ENCODE data around the gene ZNF35. TPM values are rescaled to one million over a fixed set of nuclear protein-coding genes. Genes with fewer than 3 reads are reported as not detected.
"Not testable (repeated sequence)": the region's sequence is repeated elsewhere in the genome, so short reads cannot be mapped to it uniquely, and the experiment has no call there.

The ZNF35 gene
- total RNA-seq, 1 experiment from 2014 or later: 18.7 TPM

DNA sequence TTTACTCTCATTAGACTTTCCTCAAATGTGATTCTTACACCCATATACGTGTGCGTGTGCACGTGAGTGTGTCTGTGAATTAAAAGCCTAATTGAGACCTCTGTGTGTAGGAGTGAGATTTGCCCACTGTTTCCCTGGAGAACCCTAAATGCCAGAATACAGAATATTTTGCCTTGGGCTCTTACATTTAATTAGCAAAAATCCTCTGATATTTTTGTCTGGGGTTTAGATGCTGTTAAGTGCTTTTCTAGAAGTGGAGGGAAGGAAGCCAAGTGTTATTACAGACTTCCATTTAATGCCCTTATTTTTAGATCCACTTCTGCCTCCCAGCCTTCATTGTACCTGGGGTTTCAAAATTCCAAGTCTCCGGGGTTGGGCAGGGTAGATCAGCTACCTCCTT, 17.8 kb downstream of the ZNF35 start:
- no peak for DNase-seq
- Histone ChIP-seq H3K4me3 (no peak overlapping the region), H3K4me1 (no peaks in the 10 kb centered on the region), H3K9me3 (replicated peaks) (no peaks in the 10 kb centered on the region; the same call in 1 of the 2 replicates), H3K36me3 (peaks cover 20% of the 10 kb centered on the region), H3K27ac (no peak overlapping the region), H3K27me3 (no peaks in the 10 kb centered on the region)

DNA sequence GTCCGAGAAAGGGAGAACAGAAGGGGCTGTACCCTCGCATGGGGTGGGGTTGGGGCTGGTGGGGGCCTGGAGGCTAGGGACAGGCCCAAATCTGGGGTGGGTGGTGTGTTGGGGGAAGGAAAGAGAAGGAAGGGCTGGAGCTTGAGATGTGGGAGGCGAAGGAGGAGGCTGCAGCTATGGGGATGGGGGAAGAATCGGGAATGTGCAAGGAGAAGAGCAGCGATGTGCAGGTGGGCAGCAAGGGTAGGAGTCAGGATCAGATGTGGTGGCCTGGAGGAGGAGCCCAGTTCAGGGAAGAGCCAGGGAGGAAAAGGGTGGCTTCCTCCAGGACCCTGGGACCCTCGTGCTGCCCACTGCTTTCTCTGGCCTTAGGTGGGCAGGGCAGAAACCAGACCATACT, 21.2 kb downstream of the ZNF35 start:
- no peak for DNase-seq
- Histone ChIP-seq H3K36me3 (peaks cover 2% of the 10 kb centered on the region; the same call in 1 of the 2 replicates), H3K27me3 (no peaks in the 10 kb centered on the region), H3K27ac (no peak overlapping the region), H3K4me1 (no peaks in the 10 kb centered on the region), H3K4me3 (no peak overlapping the region), H3K9me3 (replicated peaks) (no peaks in the 10 kb centered on the region; the same call in 1 of the 2 replicates)

DNA sequence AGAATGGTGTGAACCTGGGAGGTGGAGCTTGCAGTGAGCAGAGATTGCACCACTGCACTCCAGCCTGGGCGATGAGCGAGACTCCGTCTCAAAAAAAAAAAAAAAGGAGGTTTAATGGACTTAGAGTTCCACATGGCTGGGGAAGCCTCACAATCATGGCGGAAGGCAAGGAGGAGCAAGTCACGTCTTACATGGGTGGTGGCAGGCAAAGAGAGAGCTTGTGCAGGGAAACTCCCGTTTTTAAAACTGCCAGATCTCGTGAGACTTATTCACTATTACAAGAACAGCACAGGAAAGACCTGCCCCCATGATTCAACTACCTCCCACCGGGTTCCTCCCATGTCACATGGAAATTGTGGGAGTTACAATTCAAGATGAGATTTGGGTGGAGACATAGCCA, 24.9 kb downstream of the ZNF35 start:
- not testable (repeated sequence) for DNase-seq; H3K27ac ChIP-seq; H3K4me1 ChIP-seq; H3K27me3 ChIP-seq; H3K9me3 ChIP-seq (replicated peaks); H3K4me3 ChIP-seq; H3K36me3 ChIP-seq

DNA sequence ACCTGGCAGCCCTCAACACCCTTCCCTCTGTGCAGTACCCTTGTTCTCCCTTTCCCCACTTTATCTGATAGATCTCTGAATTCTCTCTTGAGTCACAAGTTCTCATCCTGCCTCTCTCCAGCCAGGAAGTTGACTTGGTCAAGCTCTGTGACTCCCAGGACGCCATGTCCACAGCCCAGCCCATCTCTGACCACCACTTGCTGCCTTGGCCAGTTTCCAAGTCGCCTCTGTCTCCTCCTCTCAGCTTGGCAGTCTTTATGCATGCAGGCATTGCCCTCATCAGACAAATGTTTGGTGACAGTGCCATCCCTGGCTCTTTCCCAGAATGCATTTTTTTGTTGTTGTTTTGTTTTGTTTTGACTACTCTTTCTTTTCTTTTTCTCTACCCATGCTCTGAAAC, 25.7 kb downstream of the ZNF35 start:
- no peak overlapping the region for H3K27ac ChIP-seq
- no peaks in the 10 kb centered on the region for H3K9me3 ChIP-seq (replicated peaks)
- H3K36me3 ChIP-seq: no peaks in the 10 kb centered on the region
- H3K27me3 ChIP-seq: no peaks in the 10 kb centered on the region
- H3K4me3 ChIP-seq: no peak overlapping the region
- DNase-seq: no peak
- H3K4me1 ChIP-seq: no peaks in the 10 kb centered on the region

DNA sequence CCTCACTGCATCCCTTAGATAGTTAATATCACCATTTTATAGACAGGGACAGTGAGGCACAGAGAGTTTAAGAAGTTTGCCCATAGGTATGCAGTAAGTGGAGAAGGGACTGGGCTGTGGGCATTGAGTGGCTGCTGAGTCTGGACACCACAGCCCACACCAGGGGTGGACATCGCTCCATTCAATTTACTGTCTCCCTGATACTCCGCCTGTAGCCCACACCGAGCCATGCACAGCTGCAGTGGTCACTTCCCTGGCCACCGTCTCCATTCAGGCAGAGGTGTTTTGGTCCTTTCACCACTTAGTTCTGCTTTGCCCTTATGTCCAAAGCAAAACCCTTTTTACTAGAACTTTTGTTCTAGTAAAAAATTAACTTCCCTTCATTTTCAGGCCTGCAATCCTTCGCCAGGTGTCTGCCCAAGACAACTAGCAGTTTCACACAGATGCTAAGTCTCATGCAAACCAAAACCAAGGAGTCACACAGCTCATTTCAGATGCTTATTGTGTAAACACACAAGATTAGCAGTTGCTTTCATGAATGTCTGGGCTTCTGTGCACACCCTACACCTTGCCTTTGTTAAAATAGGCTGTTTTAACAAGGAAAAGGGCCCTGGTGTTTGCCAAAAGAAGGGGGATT, 30.1 kb downstream of the ZNF35 start:
- Histone ChIP-seq H3K4me3 (no peak overlapping the region), H3K36me3 (no peaks in the 10 kb centered on the region), H3K9me3 (replicated peaks) (peaks cover 9% of the 10 kb centered on the region), H3K27ac (no peak overlapping the region), H3K4me1 (peaks cover 26% of the 10 kb centered on the region), H3K27me3 (no peaks in the 10 kb centered on the region)
- DNase-seq: no peak

DNA sequence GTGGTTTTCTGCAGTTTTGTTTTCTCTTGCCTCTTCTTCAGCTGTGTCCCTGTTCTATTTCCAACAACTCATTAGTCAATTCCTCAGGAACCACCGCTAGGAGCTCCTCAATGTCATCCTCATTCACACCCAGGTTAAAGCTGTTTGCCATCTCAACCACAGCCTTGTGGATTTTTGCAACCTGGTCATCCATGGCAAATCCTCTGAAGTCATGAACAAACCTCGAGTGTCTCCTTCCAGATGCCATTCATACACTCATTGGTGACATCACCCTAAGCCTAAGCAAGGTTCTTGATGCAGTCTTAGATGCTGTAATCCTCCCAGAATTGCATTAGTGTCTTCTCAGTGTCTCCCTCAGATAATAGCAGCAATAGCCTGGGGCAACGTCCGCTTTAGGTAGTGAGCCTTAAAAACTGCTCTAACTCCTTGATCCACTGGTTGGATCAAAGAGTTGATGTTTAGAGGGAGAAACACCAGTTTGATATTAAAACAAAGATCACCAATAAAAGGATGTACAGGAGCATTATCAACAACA, 32.5 kb downstream of the ZNF35 start:
- H3K27ac ChIP-seq: peak overlapping the region; percentile 88
- H3K4me3 ChIP-seq: no peak overlapping the region
- no peaks in the 10 kb centered on the region for H3K36me3 ChIP-seq
- H3K27me3 ChIP-seq: no peaks in the 10 kb centered on the region
- peaks cover 14% of the 10 kb centered on the region for H3K9me3 ChIP-seq (replicated peaks)
- DNase-seq: peak in 1 of 2 experiments; percentile 8
- peaks cover 26% of the 10 kb centered on the region for H3K4me1 ChIP-seq

DNA sequence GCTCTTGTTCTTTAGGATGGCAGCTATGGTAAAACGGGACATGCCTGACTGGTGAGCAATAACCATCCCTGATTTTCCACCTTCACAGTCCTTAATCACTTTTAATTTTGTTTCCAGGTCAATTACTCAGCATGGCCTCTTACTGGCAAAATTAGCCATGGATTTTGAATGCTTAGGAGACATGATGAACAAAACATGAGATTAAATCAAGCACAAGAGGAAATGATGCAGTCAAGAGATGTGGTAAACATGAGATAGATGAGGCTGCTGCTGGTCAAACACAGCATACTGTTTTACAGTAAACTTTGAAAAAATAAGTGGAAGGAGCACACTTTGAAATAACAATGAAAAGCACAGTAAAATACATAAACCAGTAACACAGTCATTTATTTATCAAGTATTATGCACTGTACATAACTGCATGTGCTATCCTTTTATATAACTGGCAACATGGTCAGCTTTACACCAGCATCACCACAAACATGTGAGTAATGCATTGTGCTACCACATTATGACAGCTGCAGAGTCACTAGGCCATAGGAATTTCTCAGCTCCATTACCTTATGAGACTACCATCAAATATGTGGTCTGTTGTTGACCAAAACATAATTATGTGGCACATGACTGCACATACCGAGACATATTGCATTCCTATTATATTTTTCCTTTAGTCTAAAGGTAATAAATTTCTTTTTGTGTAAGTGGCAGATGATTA, 33.8 kb downstream of the ZNF35 start:
- Histone ChIP-seq H3K36me3 (no peaks in the 10 kb centered on the region), H3K4me3 (no peak overlapping the region), H3K4me1 (peaks cover 26% of the 10 kb centered on the region), H3K27ac (peak overlapping the region; percentile 88), H3K27me3 (no peaks in the 10 kb centered on the region), H3K9me3 (replicated peaks) (peaks cover 18% of the 10 kb centered on the region)
- peak; percentile 65 to 71 for DNase-seq

DNA sequence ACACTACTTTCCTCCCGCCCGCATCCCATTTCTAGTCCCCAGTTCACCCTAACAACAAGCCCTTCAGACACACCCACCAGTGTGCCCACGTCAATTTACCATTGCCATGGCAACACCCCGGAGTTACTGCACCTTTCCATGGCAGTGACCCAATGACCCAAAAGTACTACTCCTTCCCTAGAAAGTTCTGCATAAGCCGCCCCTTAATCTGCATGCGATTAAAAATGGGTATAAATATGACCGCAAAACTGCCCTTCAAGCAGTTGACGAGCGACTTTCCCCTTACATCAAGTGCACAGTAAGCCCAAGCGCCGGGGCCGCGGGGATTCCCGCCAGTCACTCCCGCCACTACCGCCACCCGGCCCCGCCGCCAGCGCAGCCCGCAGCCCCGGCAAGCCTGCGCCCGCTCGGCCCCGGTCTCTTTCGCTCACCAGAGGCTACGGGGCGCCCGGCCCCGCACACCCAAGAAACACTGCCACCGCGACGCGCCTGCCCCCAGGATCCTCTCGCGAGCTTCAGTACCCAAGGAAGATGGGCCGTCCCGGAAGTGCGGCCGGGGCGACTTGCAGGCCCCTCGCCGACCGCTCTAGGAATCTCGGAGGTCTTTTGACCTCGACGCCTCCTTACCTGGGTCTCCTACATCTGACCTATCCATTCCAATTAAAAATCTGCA, 36.7 kb downstream of the ZNF35 start:
- Histone ChIP-seq H3K36me3 (no peaks in the 10 kb centered on the region), H3K9me3 (replicated peaks) (peaks cover 18% of the 10 kb centered on the region), H3K27me3 (no peaks in the 10 kb centered on the region), H3K4me1 (peaks cover 26% of the 10 kb centered on the region), H3K4me3 (peak overlapping the region; percentile 71), H3K27ac (peak overlapping the region; percentile 39; the same call in 1 of the 2 replicates)
- peak; percentile 72 to 74 for DNase-seq

DNA sequence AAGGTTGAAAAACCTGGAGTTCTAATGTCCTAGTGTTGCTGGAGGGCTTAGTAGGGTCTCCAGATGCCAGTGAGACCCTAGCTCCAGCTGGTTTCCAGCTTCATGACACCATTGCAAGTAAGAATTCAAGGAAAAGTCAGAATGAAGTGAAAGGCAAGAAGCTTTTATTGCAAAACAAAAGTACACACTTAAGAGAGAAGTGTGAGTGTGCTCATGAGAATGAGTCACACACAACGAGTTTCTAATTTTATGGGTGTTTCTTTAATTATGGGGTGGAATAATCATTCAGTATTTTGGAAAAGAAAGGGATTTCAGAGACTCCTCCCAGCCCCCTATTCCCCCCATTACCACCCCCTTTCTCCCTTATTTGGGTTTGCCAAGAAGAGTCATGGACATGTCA, 39.4 kb downstream of the ZNF35 start:
- Histone ChIP-seq H3K27me3 (no peaks in the 10 kb centered on the region), H3K4me1 (peaks cover 7% of the 10 kb centered on the region), H3K36me3 (no peaks in the 10 kb centered on the region), H3K9me3 (replicated peaks) (peaks cover 14% of the 10 kb centered on the region), H3K4me3 (no peak overlapping the region), H3K27ac (no peak overlapping the region)
- DNase-seq: no peak

Other genes starting within 250 kb of the ZNF35 start
- gene ZNF445, start 171.1 kb upstream of the ZNF35 start, total RNA-seq (2014; rRNA removed; shearing (Covaris generic)): 11.1 and 13.4 TPM in 2 replicates
- gene ZKSCAN7, start 93.5 kb upstream of the ZNF35 start, total RNA-seq (2014; rRNA removed; shearing (Covaris generic)): 6.2 and 6.6 TPM in 2 replicates
- 6.5 and 8.3 TPM in 2 replicates for gene ZNF660, start 63.8 kb upstream of the ZNF35 start, total RNA-seq (2014; rRNA removed; shearing (Covaris generic))
- 16.8 and 22.5 TPM in 2 replicates for gene ZNF197, start 23.7 kb upstream of the ZNF35 start, total RNA-seq (2014; rRNA removed; shearing (Covaris generic))
- gene ZNF502, start 63.9 kb downstream of the ZNF35 start, total RNA-seq (2014; rRNA removed; shearing (Covaris generic)): 1.0 and 1.2 TPM in 2 replicates
- 0.76 and 1.8 TPM in 2 replicates for gene ZNF501, start 80.9 kb downstream of the ZNF35 start, total RNA-seq (2014; rRNA removed; shearing (Covaris generic))
- 28.5 and 30.8 TPM in 2 replicates for gene KIAA1143, start 112.9 kb downstream of the ZNF35 start, total RNA-seq (2014; rRNA removed; shearing (Covaris generic))
- gene KIF15, start 113.1 kb downstream of the ZNF35 start, total RNA-seq (2014; rRNA removed; shearing (Covaris generic)): 41.9 and 46.9 TPM in 2 replicates
- gene TMEM42, start 213.2 kb downstream of the ZNF35 start, total RNA-seq (2014; rRNA removed; shearing (Covaris generic)): 1.6 TPM in 2 replicates
- not detected in 2 replicates for gene TGM4, start 225.9 kb downstream of the ZNF35 start, total RNA-seq (2014; rRNA removed; shearing (Covaris generic))

All from SJCRH30 (cell line).